ENCODE measurements around the gene RBPJ. TPM values are rescaled to one million over a fixed set of nuclear protein-coding genes. Genes with fewer than 3 reads are reported as not detected.

Gene RBPJ
- total and polyA plus RNA-seq, 2 of the 8 experiments (the other 6 are each of a cell fraction or from before 2014, with no cell fraction given), result 65.5 to 217 TPM

DNA sequence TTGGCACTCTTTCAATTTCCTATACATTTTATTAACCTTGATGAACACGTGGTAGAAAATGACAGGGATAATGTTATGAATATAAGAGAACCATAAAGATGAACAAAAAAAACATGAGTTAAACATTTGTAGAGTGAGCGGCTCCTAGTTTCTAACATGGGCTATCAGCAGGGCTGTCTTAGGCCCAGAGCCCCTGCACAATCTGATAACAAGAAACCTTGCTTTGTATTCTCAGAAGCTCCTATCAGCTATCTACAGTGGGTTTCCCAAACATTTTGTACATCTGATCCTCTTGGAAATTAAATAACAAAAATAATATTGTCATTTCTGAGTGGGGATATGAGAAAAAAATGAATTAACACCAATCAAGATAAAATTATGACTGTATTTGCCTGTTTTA lies 10.6 kb upstream of the RBPJ start (continued):
- TF ChIP-seq CHD7 (IDR thresholded peaks at IDR 0.05; ENCODE audit: insufficient replicate concordance, low read length) (no peak), NRF1 (IDR thresholded peaks at IDR 0.05; ENCODE audit: low read depth, low read length) (no peak), HDAC6 (IDR thresholded peaks at IDR 0.05; ENCODE audit: low read depth, low read length) (no peak), RXRA (IDR thresholded peaks at IDR 0.05; ENCODE audit: insufficient read depth, low read depth, low read length) (no peak), KDM4A (IDR thresholded peaks at IDR 0.05; ENCODE audit: low read depth, low read length, severe bottlenecking) (no peak), SP4 (IDR thresholded peaks at IDR 0.05; ENCODE audit: low read length) (no peak)
- TF ChIP-seq, protein P1, sequence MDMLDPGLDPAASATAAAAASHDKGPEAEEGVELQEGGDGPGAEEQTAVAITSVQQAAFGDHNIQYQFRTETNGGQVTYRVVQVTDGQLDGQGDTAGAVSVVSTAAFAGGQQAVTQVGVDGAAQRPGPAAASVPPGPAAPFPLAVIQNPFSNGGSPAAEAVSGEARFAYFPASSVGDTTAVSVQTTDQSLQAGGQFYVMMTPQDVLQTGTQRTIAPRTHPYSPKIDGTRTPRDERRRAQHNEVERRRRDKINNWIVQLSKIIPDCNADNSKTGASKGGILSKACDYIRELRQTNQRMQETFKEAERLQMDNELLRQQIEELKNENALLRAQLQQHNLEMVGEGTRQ (IDR thresholded peaks at IDR 0.05; ENCODE audit: low read length), result no peak
- TF ChIP-seq, protein P2, sequence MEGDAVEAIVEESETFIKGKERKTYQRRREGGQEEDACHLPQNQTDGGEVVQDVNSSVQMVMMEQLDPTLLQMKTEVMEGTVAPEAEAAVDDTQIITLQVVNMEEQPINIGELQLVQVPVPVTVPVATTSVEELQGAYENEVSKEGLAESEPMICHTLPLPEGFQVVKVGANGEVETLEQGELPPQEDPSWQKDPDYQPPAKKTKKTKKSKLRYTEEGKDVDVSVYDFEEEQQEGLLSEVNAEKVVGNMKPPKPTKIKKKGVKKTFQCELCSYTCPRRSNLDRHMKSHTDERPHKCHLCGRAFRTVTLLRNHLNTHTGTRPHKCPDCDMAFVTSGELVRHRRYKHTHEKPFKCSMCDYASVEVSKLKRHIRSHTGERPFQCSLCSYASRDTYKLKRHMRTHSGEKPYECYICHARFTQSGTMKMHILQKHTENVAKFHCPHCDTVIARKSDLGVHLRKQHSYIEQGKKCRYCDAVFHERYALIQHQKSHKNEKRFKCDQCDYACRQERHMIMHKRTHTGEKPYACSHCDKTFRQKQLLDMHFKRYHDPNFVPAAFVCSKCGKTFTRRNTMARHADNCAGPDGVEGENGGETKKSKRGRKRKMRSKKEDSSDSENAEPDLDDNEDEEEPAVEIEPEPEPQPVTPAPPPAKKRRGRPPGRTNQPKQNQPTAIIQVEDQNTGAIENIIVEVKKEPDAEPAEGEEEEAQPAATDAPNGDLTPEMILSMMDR (IDR thresholded peaks at IDR 0.05; ENCODE audit: control extremely low read depth in 1 of 3, insufficient read depth in 1 of 3, low read depth in 1 of 3, low read length in 3 of 3), result no peak

All from H1 (cell line).